ENCODE results near the gene CCDC146. TPM values are rescaled to one million over a fixed set of nuclear protein-coding genes. Genes with fewer than 3 reads are reported as not detected.

CCDC146 gene
- total RNA-seq, 1 donor from 2014 or later = 6.1 TPM

DNA sequence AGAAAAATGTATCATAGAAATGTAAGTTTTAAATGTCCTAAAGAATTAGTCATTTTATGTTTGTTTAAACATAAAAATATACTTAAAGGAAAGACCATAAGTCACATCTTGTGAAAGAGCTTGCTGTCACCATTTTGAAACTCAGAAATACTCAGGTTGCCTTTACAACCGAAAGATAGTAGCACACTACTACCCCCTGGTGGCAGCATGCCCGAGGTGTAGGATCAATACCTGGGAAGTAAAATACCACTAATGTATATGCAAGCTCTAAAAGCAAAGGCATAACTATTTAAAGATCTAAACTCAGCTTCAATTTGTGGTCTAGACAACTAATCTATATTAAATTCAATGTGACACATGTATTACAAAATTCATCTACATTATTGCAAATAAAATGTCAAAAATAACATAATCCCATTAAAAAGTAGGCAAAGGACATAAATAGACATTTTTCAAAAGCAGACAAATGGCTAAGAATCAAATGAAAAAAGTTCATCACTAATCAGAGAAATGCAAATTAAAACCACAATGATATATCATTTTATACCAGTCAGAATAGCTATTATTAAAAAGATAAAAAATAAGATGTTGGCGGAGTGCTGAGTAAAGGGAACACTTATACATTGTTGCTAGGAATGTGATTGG, 124.9 kb downstream of the CCDC146 start:
- H3K9me3 ChIP-seq (ENCODE audit: low read depth) = no peaks in the 10 kb centered on the region
- no peaks in the 10 kb centered on the region for H3K27me3 ChIP-seq
- H3K9ac ChIP-seq = no peak overlapping the region
- H3K4me2 ChIP-seq = no peak overlapping the region
- H3K79me2 ChIP-seq (ENCODE audit: low read depth) = no peaks in the 10 kb centered on the region
- H2AFZ ChIP-seq (replicated peaks) = no peak overlapping the region
- no peak overlapping the region for H3K27ac Mint-ChIP-seq
- H4K20me1 ChIP-seq (ENCODE audit: low read depth) = no peaks in the 10 kb centered on the region
- peaks cover 8% of the 10 kb centered on the region for H3K4me1 ChIP-seq
- no peaks in the 10 kb centered on the region for H3K36me3 Mint-ChIP-seq
- H3K4me3 Mint-ChIP-seq = no peak overlapping the region
- H3K27ac ChIP-seq = no peak overlapping the region
- no peaks in the 10 kb centered on the region for H3K36me3 ChIP-seq
- H3K27me3 Mint-ChIP-seq (ENCODE audit: insufficient read depth, low read depth) = no peaks in the 10 kb centered on the region
- H3F3A ChIP-seq (ENCODE audit: low read depth) = no peaks in the 10 kb centered on the region
- H3K9me3 Mint-ChIP-seq = no peaks in the 10 kb centered on the region
- DNase-seq (ENCODE audit: low spot score) = peak; percentile 88
- TF ChIP-seq EZH2 (IDR thresholded peaks at IDR 0.05) = no peak
- TF ChIP-seq, protein P1, sequence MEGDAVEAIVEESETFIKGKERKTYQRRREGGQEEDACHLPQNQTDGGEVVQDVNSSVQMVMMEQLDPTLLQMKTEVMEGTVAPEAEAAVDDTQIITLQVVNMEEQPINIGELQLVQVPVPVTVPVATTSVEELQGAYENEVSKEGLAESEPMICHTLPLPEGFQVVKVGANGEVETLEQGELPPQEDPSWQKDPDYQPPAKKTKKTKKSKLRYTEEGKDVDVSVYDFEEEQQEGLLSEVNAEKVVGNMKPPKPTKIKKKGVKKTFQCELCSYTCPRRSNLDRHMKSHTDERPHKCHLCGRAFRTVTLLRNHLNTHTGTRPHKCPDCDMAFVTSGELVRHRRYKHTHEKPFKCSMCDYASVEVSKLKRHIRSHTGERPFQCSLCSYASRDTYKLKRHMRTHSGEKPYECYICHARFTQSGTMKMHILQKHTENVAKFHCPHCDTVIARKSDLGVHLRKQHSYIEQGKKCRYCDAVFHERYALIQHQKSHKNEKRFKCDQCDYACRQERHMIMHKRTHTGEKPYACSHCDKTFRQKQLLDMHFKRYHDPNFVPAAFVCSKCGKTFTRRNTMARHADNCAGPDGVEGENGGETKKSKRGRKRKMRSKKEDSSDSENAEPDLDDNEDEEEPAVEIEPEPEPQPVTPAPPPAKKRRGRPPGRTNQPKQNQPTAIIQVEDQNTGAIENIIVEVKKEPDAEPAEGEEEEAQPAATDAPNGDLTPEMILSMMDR (IDR thresholded peaks at IDR 0.05) = peak; percentile 95
- H3K4me1 Mint-ChIP-seq = no peaks in the 10 kb centered on the region
- H3K4me3 ChIP-seq = no peak overlapping the region

DNA sequence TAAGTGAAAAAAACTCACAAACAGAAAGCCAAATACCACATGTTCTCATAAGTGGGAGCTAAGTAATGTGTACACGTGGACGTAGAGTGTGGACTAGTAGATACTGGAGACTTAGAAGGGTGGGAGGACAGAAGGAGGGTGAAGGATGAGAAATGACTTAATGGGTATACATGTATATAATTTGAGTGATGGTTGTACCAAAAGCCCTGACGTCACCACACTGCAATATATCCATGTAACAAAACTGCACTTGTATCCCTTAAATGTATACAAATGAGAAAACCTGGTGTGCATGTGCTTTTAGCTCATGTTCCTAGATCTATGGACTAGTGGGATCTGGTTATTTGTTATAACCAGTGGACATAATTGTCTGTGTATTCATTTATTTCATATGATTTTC, 125.7 kb downstream of the CCDC146 start:
- H3K9ac ChIP-seq = no peak overlapping the region
- Mint-ChIP-seq H3K9me3 (no peaks in the 10 kb centered on the region), H3K27me3 (ENCODE audit: insufficient read depth, low read depth) (no peaks in the 10 kb centered on the region), H3K27ac (no peak overlapping the region), H3K4me1 (no peaks in the 10 kb centered on the region), H3K36me3 (no peaks in the 10 kb centered on the region), H3K4me3 (no peak overlapping the region)
- H3K4me1 ChIP-seq = no peaks in the 10 kb centered on the region
- H3K4me3 ChIP-seq = no peak overlapping the region
- no peaks in the 10 kb centered on the region for H3K79me2 ChIP-seq (ENCODE audit: low read depth)
- H3K27me3 ChIP-seq = no peaks in the 10 kb centered on the region
- TF ChIP-seq, protein P1 (IDR thresholded peaks at IDR 0.05) = no peak
- TF ChIP-seq EZH2 (IDR thresholded peaks at IDR 0.05) = no peak
- no peak for TF ChIP-seq EZH2phosphoT487 (IDR thresholded peaks at IDR 0.05)
- no peak overlapping the region for H2AFZ ChIP-seq (replicated peaks)
- no peaks in the 10 kb centered on the region for H3K36me3 ChIP-seq
- no peaks in the 10 kb centered on the region for H3K9me3 ChIP-seq (ENCODE audit: low read depth)
- H4K20me1 ChIP-seq (ENCODE audit: low read depth) = no peaks in the 10 kb centered on the region
- DNase-seq (ENCODE audit: low spot score) = no peak
- no peak overlapping the region for H3K27ac ChIP-seq
- H3K4me2 ChIP-seq = no peak overlapping the region
- no peaks in the 10 kb centered on the region for H3F3A ChIP-seq (ENCODE audit: low read depth)

DNA sequence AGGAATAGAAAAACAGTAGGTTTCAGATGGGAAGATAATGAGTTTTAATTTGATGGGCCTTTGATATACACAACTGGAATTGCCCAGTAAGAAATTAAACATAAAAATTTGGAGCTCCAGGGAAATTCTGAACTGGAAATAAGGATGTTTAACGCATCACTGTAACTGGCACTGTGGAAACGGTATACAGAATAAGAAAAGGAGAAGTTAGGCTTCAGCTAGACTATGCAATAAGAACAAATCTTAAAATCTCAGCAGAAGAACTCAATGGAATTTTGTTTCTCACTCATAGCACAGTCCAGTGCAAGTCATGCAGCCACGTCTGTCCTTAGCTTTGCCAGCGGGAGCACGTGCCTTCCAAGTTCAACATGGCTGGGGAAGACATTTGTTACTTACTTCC, 130.1 kb downstream of the CCDC146 start:
- H3K9me3 Mint-ChIP-seq = no peaks in the 10 kb centered on the region
- Histone ChIP-seq H3K4me1 (no peaks in the 10 kb centered on the region), H3F3A (ENCODE audit: low read depth) (no peaks in the 10 kb centered on the region), H3K4me2 (no peak overlapping the region), H3K79me2 (ENCODE audit: low read depth) (no peaks in the 10 kb centered on the region), H4K20me1 (ENCODE audit: low read depth) (no peaks in the 10 kb centered on the region), H3K36me3 (no peaks in the 10 kb centered on the region), H3K4me3 (no peak overlapping the region), H2AFZ (replicated peaks) (no peak overlapping the region), H3K9ac (no peak overlapping the region), H3K9me3 (ENCODE audit: low read depth) (no peaks in the 10 kb centered on the region), H3K27me3 (no peaks in the 10 kb centered on the region), H3K27ac (no peak overlapping the region)
- no peaks in the 10 kb centered on the region for H3K27me3 Mint-ChIP-seq (ENCODE audit: insufficient read depth, low read depth)
- TF ChIP-seq, protein P1 (IDR thresholded peaks at IDR 0.05) = no peak
- no peak for TF ChIP-seq EZH2 (IDR thresholded peaks at IDR 0.05)
- TF ChIP-seq EZH2phosphoT487 (IDR thresholded peaks at IDR 0.05) = no peak
- H3K4me3 Mint-ChIP-seq = no peak overlapping the region
- no peaks in the 10 kb centered on the region for H3K36me3 Mint-ChIP-seq
- DNase-seq (ENCODE audit: low spot score) = no peak
- no peaks in the 10 kb centered on the region for H3K4me1 Mint-ChIP-seq
- H3K27ac Mint-ChIP-seq = no peak overlapping the region
